ENCODE data around the gene RNF212.
"Not testable (repeated sequence)": the region's sequence is repeated elsewhere in the genome, so short reads cannot be mapped to it uniquely, and the experiment has no call there.

RNF212 gene, protein sequence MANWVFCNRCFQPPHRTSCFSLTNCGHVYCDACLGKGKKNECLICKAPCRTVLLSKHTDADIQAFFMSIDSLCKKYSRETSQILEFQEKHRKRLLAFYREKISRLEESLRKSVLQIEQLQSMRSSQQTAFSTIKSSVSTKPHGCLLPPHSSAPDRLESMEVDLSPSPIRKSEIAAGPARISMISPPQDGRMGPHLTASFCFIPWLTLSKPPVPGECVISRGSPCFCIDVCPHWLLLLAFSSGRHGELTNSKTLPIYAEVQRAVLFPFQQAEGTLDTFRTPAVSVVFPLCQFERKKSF

GRCh38 chr4:1113311-1114009 is at the start of gene RNF212:
Gene RNF212, minus strand, starts transcription at chr4:1113564. Its CDS starts 100 bp downstream, at chr4:1113464.
- DNase-seq = peak; percentile 65 to 73

DNA sequence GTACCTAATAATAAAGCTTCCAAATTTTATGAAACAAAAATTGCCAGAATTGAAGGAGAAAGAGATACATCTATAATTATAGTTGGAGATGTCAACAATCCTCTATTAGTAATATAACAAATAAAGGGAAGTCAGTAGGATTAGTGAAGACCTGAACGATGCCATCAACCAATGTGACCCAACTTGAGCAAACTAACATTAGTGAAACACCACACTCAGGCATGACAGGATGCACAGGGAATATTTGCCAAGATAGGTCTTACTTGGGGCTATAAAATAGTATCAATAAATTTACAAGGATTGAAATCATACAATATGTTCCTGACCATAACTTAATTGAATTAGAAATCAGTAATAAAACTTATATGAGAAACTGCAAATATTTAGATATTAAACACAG is 47.0 kb upstream of the RNF212 start:
- DNase-seq = no peak

DNA sequence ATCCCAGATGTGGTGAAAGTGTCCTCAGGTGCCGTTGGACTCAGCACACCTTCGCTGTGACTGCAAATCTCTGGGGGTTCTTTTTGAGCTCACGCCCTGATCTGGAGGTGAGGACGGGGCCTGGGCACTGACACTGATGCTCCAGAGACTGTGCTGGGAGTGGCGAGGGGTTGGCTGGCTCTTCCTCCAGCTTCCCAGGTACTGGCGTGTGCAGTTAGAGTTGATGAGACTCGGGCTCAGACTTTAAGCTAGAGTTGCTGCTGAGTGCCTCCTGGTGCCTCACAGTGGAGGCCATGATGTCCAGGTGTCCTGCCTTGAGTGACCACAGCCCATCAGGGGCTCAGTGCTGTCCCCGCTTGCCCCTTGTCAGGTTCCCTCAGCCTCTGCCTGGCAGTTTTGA is 42.7 kb upstream of the RNF212 start:
- DNase-seq = no peak

DNA sequence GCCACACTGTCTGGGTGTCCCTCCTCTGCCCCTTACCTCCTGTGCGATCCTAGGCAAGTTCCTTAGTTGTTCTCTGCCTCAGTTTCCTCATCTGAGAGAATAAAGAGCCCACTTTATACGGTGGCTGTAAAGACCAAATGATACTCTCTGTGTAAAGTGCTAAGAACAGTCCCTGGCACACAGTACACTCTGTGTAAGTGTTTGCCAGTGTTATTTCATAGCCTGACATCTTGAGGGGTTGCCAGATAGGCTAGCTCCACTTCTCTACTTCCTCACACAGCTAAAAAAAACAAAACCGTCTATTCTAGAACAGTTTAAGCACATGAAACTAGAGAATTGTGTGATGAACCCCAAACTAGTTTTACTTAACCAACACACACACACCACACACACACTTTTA is 42.0 kb upstream of the RNF212 start:
- no peak for DNase-seq

DNA sequence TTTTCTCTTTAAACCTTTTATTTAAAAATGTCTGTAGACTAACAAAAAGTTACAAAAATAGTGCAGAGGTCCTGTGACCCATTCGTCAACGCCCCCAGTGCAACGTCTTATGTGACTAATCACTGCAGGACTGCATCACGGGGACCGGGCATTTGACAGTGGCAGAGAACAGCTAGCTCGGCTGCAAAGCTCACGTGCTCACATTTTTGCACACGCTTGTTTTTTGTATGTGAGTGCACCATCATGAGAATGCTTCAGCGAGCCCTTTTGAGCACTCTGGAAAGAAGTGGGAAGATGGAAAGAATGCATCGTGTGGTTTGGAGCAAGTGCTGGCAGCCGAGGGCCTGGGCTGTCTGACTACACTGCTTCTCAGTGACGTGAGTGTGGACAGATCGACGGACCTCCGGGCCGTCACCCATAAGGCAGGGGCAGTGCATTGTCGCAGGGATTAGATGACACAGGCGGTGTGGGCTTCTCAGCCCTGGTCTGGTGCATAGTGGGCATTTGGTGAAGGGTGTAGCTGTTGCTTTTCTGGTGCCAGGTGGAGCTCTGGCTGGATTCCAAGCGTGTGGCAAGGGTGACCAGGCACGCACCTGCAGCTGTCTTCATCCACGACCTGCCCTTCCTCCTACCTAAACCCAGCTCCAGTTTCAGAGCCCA is 41.3 kb upstream of the RNF212 start:
- DNase-seq = no peak

- no peak for DNase-seq
These were observed 40.8 kb upstream of the RNF212 start for GRCh38 chr4:1154126-1154522.

GRCh38 chr4:1153567-1154090 is 40.3 kb upstream of the RNF212 start:
- DNase-seq = no peak

- DNase-seq = no peak
These were observed 38.9 kb upstream of the RNF212 start for GRCh38 chr4:1152290-1152689.

DNA sequence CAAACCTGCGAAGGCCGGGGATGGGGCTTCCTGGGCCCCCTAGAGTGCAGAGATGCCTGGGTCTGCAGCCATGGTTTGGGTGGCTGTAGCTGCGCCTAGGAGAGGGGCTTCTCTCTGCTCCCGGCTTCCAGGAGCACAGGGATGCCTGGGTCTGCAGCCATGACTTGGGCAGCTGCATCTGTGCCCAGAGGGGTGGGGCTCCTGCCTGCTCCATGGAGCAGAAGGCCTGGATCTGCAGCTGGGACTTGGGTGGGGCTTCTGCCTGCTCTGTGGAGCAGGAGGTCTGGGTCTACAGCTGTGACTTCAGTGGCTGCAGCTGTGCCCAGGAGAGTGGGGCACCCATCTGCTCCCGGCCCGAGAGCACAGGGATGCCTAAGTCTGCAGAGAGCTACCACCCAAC is 38.2 kb upstream of the RNF212 start:
- DNase-seq = no peak

DNA sequence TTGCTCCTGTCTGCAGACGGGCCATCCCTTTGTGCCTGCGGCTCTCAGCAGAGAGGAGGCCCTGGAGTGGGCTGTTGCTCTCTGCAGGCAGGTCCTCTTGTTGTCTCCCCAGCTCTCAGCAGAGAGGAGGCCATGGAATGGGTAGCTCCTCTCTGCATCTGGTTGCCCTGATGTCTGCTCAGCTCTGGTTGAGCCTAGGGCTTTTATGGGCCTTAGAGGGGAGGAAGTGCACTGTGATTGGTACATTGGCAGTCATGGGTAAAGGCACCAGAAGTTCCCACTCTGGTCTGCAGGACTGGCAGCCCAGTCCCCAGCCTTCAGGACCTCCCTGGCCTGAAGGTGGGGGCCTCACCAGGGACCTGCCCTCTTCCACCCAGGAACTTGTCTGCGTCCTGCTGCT is 37.5 kb upstream of the RNF212 start:
- no peak for DNase-seq

GRCh38 chr4:1139860-1140259 is 26.5 kb upstream of the RNF212 start:
- DNase-seq = no peak

GRCh38 chr4:1137850-1138249 is 24.5 kb upstream of the RNF212 start:
- DNase-seq = no peak

DNA sequence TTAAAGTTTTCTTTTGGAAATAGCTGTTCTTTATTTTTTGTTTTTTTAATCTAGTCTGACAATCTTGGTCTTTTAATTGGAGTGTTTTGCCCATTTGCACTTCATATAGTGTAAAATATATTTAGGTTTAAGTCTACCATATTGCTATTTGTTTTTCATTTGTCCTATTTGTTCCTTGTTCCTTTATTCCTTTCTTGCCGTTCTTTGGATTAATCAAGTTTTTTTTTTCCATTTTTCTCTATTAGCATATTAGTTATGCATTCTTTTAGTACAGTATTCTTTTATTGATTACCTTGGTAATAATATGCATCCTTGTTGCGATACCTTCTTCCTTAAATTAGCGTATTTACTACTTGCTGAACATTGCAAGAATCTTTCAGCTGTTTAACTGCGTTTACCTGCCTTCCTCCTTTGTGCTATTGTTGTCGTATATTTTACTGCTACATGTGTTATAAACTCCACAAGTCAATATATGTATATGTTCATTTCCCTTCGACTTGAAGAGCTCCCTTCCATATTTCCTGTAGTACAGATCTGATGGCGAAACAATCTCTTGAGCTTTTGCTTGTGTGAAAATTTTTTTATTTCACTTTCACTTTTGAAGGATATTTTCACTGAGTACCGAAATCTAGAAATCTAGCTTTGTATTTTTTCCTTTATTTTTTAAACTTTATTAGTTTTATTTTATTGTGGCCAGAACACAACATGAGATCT is 23.9 kb upstream of the RNF212 start:
- no peak for DNase-seq

- DNase-seq = no peak
These were observed 22.7 kb upstream of the RNF212 start for GRCh38 chr4:1136048-1136447.

DNA sequence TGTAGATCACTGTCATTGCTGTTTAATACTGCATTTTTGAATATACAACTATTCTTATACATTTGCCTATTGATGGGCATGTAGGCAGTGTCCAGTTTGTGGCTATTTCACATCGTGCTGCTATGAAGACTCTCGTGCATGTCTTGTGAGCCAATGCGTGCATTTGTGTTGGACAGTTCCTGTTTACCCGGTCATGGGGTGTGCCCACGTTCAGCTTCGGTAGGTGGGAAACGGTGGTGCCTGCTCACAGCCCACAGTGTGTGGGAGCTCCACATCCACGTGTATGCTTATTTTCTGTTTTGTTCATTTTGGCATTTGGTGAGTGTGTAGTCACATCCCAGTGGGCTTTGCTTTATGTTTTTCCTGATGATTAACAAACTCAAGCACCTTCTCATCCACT is 19.7 kb upstream of the RNF212 start:
- DNase-seq = no peak

- DNase-seq = peak; percentile 3 to 65
These were observed 17.2 kb upstream of the RNF212 start for GRCh38 chr4:1130316-1131186.

- no peak for DNase-seq
These were observed 13.1 kb upstream of the RNF212 start for GRCh38 chr4:1126506-1126905.

- DNase-seq = not testable (repeated sequence)
These were observed 12.1 kb upstream of the RNF212 start for GRCh38 chr4:1125466-1125865.

- DNase-seq = no peak
These were observed 11.5 kb upstream of the RNF212 start for GRCh38 chr4:1124818-1125217.

GRCh38 chr4:1122505-1122904 is 9.1 kb upstream of the RNF212 start:
- no peak for DNase-seq

GRCh38 chr4:1116838-1117237 is 3.5 kb upstream of the RNF212 start:
- DNase-seq = no peak
